ENCODE data around the gene PTPRN2. TPM values are rescaled to one million over a fixed set of nuclear protein-coding genes. Genes with fewer than 3 reads are reported as not detected.

Gene PTPRN2
- total RNA-seq, 1 experiment from 2014 or later: 1.1 TPM

DNA sequence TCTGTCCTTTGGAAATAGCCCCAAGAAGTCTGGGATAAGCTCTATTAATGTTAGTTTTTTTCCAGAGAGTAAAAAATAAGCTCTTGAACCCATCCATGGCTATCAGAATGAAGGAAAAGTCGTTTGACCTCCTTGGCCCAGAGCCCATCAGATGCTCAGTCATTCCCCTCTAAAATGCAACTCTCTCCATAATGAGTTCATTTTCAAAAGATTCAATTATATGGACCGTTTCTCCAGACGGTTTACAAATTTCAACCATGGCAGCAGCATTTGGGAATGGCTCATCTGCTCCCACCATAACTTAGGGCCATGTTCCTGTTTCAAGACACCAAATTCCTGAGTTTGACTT, 220.0 kb downstream of the PTPRN2 start:
- BruUV-seq (replicated peaks): no TSS peak
- Histone ChIP-seq H3K27ac (ENCODE audit: low read length) (no peak overlapping the region), H3K27me3 (ENCODE audit: control insufficient read depth, insufficient read depth, low read length) (peaks cover 3% of the 10 kb centered on the region; the same call in 1 of the 2 replicates), H3K36me3 (ENCODE audit: control insufficient read depth, insufficient read depth, low read length) (no peaks in the 10 kb centered on the region), H3K4me1 (ENCODE audit: control insufficient read depth, insufficient read depth, low read length) (no peaks in the 10 kb centered on the region; the same call in 1 of the 2 replicates), H3K4me3 (ENCODE audit: low read depth in 2 of 2, low read length in 2 of 2) (no peak overlapping the region), H3K9me3 (ENCODE audit: control insufficient read depth, insufficient read depth, low read depth, low read length) (no peaks in the 10 kb centered on the region)
- ChIA-PET POLR2A (no interaction called here), CTCF (no interaction called here)
- intact Hi-C loops (cut with micrococcal nuclease; ENCODE audit: unreplicated experiment) (no loop called here), in situ Hi-C loops (cut with HindIII; ENCODE audit: low pct_unique_long_range_greater_than_20kb, low sequenced_read_pairs) (no loop called here)
- no peak for DNase-seq (ENCODE audit: low read depth, low spot score)
- ATAC-seq: no peak
- TF ChIP-seq TCF7L2 (IDR thresholded peaks at IDR 0.05; ENCODE audit: low read depth, low read length): no peak
- no peak for TF ChIP-seq POLR2AphosphoS5 (IDR thresholded peaks at IDR 0.05; ENCODE audit: low read depth, low read length)
- no peak for TF ChIP-seq SIN3A (IDR thresholded peaks at IDR 0.05; ENCODE audit: borderline replicate concordance, insufficient read depth, low read depth, low read length)
- TF ChIP-seq, protein P1, sequence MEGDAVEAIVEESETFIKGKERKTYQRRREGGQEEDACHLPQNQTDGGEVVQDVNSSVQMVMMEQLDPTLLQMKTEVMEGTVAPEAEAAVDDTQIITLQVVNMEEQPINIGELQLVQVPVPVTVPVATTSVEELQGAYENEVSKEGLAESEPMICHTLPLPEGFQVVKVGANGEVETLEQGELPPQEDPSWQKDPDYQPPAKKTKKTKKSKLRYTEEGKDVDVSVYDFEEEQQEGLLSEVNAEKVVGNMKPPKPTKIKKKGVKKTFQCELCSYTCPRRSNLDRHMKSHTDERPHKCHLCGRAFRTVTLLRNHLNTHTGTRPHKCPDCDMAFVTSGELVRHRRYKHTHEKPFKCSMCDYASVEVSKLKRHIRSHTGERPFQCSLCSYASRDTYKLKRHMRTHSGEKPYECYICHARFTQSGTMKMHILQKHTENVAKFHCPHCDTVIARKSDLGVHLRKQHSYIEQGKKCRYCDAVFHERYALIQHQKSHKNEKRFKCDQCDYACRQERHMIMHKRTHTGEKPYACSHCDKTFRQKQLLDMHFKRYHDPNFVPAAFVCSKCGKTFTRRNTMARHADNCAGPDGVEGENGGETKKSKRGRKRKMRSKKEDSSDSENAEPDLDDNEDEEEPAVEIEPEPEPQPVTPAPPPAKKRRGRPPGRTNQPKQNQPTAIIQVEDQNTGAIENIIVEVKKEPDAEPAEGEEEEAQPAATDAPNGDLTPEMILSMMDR (IDR thresholded peaks at IDR 0.05): no peak
- TF ChIP-seq, protein P2, sequence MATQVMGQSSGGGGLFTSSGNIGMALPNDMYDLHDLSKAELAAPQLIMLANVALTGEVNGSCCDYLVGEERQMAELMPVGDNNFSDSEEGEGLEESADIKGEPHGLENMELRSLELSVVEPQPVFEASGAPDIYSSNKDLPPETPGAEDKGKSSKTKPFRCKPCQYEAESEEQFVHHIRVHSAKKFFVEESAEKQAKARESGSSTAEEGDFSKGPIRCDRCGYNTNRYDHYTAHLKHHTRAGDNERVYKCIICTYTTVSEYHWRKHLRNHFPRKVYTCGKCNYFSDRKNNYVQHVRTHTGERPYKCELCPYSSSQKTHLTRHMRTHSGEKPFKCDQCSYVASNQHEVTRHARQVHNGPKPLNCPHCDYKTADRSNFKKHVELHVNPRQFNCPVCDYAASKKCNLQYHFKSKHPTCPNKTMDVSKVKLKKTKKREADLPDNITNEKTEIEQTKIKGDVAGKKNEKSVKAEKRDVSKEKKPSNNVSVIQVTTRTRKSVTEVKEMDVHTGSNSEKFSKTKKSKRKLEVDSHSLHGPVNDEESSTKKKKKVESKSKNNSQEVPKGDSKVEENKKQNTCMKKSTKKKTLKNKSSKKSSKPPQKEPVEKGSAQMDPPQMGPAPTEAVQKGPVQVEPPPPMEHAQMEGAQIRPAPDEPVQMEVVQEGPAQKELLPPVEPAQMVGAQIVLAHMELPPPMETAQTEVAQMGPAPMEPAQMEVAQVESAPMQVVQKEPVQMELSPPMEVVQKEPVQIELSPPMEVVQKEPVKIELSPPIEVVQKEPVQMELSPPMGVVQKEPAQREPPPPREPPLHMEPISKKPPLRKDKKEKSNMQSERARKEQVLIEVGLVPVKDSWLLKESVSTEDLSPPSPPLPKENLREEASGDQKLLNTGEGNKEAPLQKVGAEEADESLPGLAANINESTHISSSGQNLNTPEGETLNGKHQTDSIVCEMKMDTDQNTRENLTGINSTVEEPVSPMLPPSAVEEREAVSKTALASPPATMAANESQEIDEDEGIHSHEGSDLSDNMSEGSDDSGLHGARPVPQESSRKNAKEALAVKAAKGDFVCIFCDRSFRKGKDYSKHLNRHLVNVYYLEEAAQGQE (IDR thresholded peaks at IDR 0.05; ENCODE audit: insufficient read depth in 1 of 2, low read depth in 2 of 2, low read length in 1 of 2): no peak

DNA sequence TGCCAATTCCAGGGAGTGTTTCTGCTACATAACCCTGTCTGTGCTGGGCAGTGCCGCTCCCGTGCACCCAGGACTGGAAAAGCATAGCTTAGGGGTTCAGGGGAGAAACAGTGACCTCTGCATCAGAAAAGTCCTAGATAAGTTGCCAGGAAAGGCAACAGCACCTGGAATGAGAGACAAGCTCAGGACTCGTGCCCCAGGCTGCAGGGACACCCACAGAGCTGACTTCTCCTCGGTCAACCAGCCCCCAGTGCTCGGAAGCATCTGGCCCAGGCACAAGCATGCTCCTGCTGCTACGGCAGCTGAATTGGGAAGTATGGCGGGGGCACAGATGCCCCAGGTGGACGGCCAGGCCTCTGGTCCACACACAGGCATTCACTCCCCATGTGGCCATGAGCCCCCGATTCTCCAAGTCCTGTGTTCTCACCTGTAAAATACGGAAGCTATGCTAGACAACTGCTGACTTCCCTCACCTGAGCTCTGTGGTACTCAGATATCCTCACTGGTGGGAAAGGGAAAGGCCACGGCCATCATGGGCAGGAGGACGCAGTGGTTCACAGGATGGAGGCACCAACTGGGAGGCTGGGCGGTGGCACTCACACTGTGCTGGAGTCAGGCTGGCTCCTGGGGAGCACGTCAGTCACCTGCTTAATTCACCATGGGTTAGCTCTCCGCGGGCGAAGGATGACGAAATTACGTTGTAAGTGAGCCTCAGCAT, 220.5 kb downstream of the PTPRN2 start:
- Histone ChIP-seq H3K27me3 (ENCODE audit: control insufficient read depth, insufficient read depth, low read length) (peaks cover 3% of the 10 kb centered on the region; the same call in 1 of the 2 replicates), H3K4me3 (ENCODE audit: low read depth in 2 of 2, low read length in 2 of 2) (no peak overlapping the region), H3K36me3 (ENCODE audit: control insufficient read depth, insufficient read depth, low read length) (no peaks in the 10 kb centered on the region), H3K9me3 (ENCODE audit: control insufficient read depth, insufficient read depth, low read depth, low read length) (no peaks in the 10 kb centered on the region), H3K27ac (ENCODE audit: low read length) (no peak overlapping the region), H3K4me1 (ENCODE audit: control insufficient read depth, insufficient read depth, low read length) (no peaks in the 10 kb centered on the region; the same call in 1 of the 2 replicates)
- no TSS peak for BruUV-seq (replicated peaks)
- in situ Hi-C loops (cut with HindIII; ENCODE audit: low pct_unique_long_range_greater_than_20kb, low sequenced_read_pairs): no loop called here
- ChIA-PET POLR2A (no interaction called here), CTCF (interaction anchor here (0.6 kb wide), 1 partner anchor 38 kb away, joined by 11 read pairs; no protein-coding TSS in a partner anchor)
- TF ChIP-seq TCF7L2 (IDR thresholded peaks at IDR 0.05; ENCODE audit: low read depth, low read length) (no peak), POLR2AphosphoS5 (IDR thresholded peaks at IDR 0.05; ENCODE audit: low read depth, low read length) (no peak), SIN3A (IDR thresholded peaks at IDR 0.05; ENCODE audit: borderline replicate concordance, insufficient read depth, low read depth, low read length) (no peak)
- TF ChIP-seq, protein P2 (IDR thresholded peaks at IDR 0.05; ENCODE audit: insufficient read depth in 1 of 2, low read depth in 2 of 2, low read length in 1 of 2): no peak
- TF ChIP-seq, protein P1 (IDR thresholded peaks at IDR 0.05): no peak
- ATAC-seq (no peak), DNase-seq (ENCODE audit: low read depth, low spot score) (no peak)
- intact Hi-C loops (cut with micrococcal nuclease; ENCODE audit: unreplicated experiment): no loop called here
